K562 (cell line): Measurements from ENCODE around the gene PFN3. TPM values are rescaled to one million over a fixed set of nuclear protein-coding genes. Genes with fewer than 3 reads are reported as not detected.
A peak's percentile ranks its signal among the peaks of the same experiment; 100 is the strongest.

Source experiments
- ATAC-seq: fragments of 200-7000 bp; cut with Tn5 transposase; 3 replicates; pipeline ENCODE4 v1.9.1; 2020; ENCODE audit warnings: moderate library complexity
- BruUV-seq: library from RNA; stranded (reverse); fragments of 400-500 nt; replicated peaks from 2 replicates; lab custom pipeline; 2021; lab: Mats Ljungman, UMichigan
- CTCF ChIA-PET: fragments of 300-600 bp; formaldehyde crosslinking; extraction: SDS; loops from one replicate; lab custom pipeline; 2021; ENCODE audit warnings: low intra/inter-chr PET ratio; lab: Yijun Ruan, JAX
- POLR2A ChIA-PET: fragments of 300-600, 350-650 bp; sonication (Branson Sonifier 250); formaldehyde crosslinking; extraction: SDS; loops from one replicate; lab custom pipeline; 2021; ENCODE audit warnings: antibody characterized with exemption, inconsistent platforms; lab: Yijun Ruan, JAX
- DNase-seq, 4 experiments: peaks; one replicate each; pipeline versions ENCODE4 v3.0.0 to v3.0.0-alpha.2; 2011 to 2018; ENCODE audit warnings: low spot score in 3 of 4, mixed read lengths in 3 of 4; ENCODE audit errors: extremely low read depth in 1 of 4
- FAIRE-seq: peaks from 2 replicates; lab custom pipeline; 2011; peaks lifted over from hg19 to GRCh38; lab: Jason Lieb, UNC
- H2AFZ ChIP-seq: 2 replicates; pipeline ENCODE4 v1.6.0; 2011; ENCODE audit warnings: low read depth, low read length, control low read depth, inconsistent platforms
- H3K27ac ChIP-seq: fragments of 200-600 bp; 3 replicates; pipeline ENCODE4 v1.8.0; 2011; ENCODE audit warnings: low read depth, mild to moderate bottlenecking, control low read depth, inconsistent platforms, low read length, moderate library complexity, mixed read lengths; ENCODE audit errors: extremely low read depth
- H3K27me3 ChIP-seq, 2 experiments: fragments of 300-600 bp in 1 of 2; 2 replicates in 1 of 2; 3 replicates in 1 of 2; pipeline versions ENCODE4 v1.6.0 to v1.8.0; 2011; ENCODE audit warnings: inconsistent platforms in 2 of 2, low read length in 2 of 2, mild to moderate bottlenecking in 1 of 2, mixed read lengths in 1 of 2, moderate library complexity in 1 of 2; ENCODE audit not compliant: control insufficient read depth in 2 of 2, insufficient read depth in 2 of 2
- H3K36me3 ChIP-seq: fragments of 300-600 bp; 3 replicates; pipeline ENCODE4 v1.8.0; 2011; ENCODE audit warnings: mild to moderate bottlenecking, low read length, inconsistent platforms; ENCODE audit not compliant: control insufficient read depth, insufficient read depth
- H3K4me1 ChIP-seq, 2 experiments: fragments of 200-600 bp in 1 of 2; replicated peaks in 1 of 2; 2 replicates in 1 of 2; 3 replicates in 1 of 2; pipeline versions ENCODE4 v1.5.1 to v1.8.0; 2011; ENCODE audit warnings: inconsistent platforms in 2 of 2, low read length in 2 of 2, mild to moderate bottlenecking in 1 of 2, mixed read lengths in 1 of 2, moderate library complexity in 1 of 2; ENCODE audit not compliant: control insufficient read depth in 2 of 2, insufficient read depth in 2 of 2
- H3K4me2 ChIP-seq: 2 replicates; pipeline ENCODE4 v1.6.1; 2011; ENCODE audit warnings: low read length, control low read depth, inconsistent platforms, mixed read lengths; ENCODE audit not compliant: insufficient read depth
- H3K4me3 ChIP-seq: fragments of 200-600 bp; sonication (generic), shearing (Covaris generic); 2 replicates; pipeline ENCODE4 v1.5.1; 2016; ENCODE audit warnings: control low read depth, inconsistent platforms
- H3K79me2 ChIP-seq: fragments of 200-600 bp; 3 replicates; pipeline ENCODE4 v1.8.0; 2011; ENCODE audit warnings: low read length, inconsistent platforms; ENCODE audit not compliant: control insufficient read depth, insufficient read depth
- H3K9ac ChIP-seq, 2 experiments: 2 replicates each; pipeline versions ENCODE4 v1.6.0 to v1.6.1; 2011; ENCODE audit warnings: low read depth in 2 of 2, low read length in 2 of 2, control low read depth in 1 of 2, inconsistent platforms in 1 of 2, mild to moderate bottlenecking in 1 of 2, mixed read lengths in 1 of 2; ENCODE audit not compliant: insufficient read depth in 1 of 2
- H3K9me1 ChIP-seq: one replicate; pipeline ENCODE4 v1.6.0; 2011; ENCODE audit warnings: inconsistent platforms, mild to moderate bottlenecking, low read length, moderate library complexity; ENCODE audit not compliant: control insufficient read depth, insufficient read depth
- H3K9me3 ChIP-seq: replicated peaks from 2 replicates; pipeline ENCODE4 v1.5.1; 2011; ENCODE audit warnings: low read depth, low read length, inconsistent platforms; ENCODE audit not compliant: control insufficient read depth, insufficient read depth
- H4K20me1 ChIP-seq: replicated peaks from 2 replicates; pipeline ENCODE4 v1.6.1; 2011; ENCODE audit warnings: low read length, inconsistent platforms, mixed read lengths; ENCODE audit not compliant: control insufficient read depth, insufficient read depth
- WGBS: fragments of 100-300 bp; shearing (Covaris generic); methylation state at CpG from one replicate; pipeline ENCODE4 v1.1.6; 2016; ENCODE audit warnings: low coverage, mixed read lengths; ENCODE audit not compliant: insufficient coverage; ENCODE audit errors: missing lambda C conversion rate; 5-methylcytosine and 5-hydroxymethylcytosine counted together
- in situ Hi-C: fragments of 300-500 bp; cut with MboI; formaldehyde crosslinking; loops from 4 replicates; pipeline ENCODE4 v1.15.0; 2018; ENCODE audit warnings: inconsistent platforms, mixed read lengths
- intact Hi-C: fragments of 100-400 bp; cut with micrococcal nuclease; formaldehyde crosslinking; loops from 2 replicates; pipeline ENCODE4 v1.14.2; 2022
- polyA plus RNA-seq, 8 experiments: library from polyadenylated mRNA; depleted of rRNA in 4 of 8; stranded (reverse) in 5 of 8; unstranded in 3 of 8; fragments of >200 nt; fragmentation: Nextera tagmentation in 2 of 8; fragmentation: Illumina TruSeq in 1 of 8; extraction: Ambion mirVana in 2 of 8; extraction: Trizol in 1 of 8; gene quantifications; 2 replicates each; pipeline versions ENCODE4 v1.2.1 to v1.2.3, GENCODE V29; 2011 to 2014; ENCODE audit warnings: inconsistent platforms in 1 of 8, missing spikeins in 1 of 8
- total RNA-seq, 7 experiments: library from RNA; depleted of rRNA in 6 of 7; stranded (reverse); fragments of >200 nt in 6 of 7; fragmentation: Illumina TruSeq in 2 of 7; extraction: Trizol in 2 of 7; gene quantifications; 2 replicates each; pipeline versions ENCODE4 v1.2.1 to v1.2.3, GENCODE V29; 2011 to 2021; ENCODE audit warnings: low replicate concordance in 1 of 7
- TF ChIP-seq, protein P1 (sequence below): fragments of 450-650 bp; IDR thresholded peaks from 2 replicates; pipeline ENCODE4 v1.6.1; 2016
- TF ChIP-seq, protein P2 (sequence below), 3 experiments: fragments of 200-800 bp in 1 of 3; fragments of 250-450 bp in 1 of 3; fragments of 450-650 bp in 1 of 3; sonication (Bioruptor Pico) in 1 of 3; sonication (Bioruptor generic) in 1 of 3; formaldehyde crosslinking in 1 of 3; IDR thresholded peaks; 2 replicates each; pipeline versions ENCODE4 v1.6.1 to v1.8.0; 2016 to 2022; ENCODE audit warnings: mild to moderate bottlenecking in 2 of 3, missing genetic modification characterization in 2 of 3, missing compliant biosample characterization in 1 of 3, moderate library complexity in 1 of 3

The PFN3 gene
- total and polyA plus RNA-seq, 9 of the 15 experiments (the other 6 are each of a cell fraction or from before 2014, with no cell fraction given) = not detected

DNA sequence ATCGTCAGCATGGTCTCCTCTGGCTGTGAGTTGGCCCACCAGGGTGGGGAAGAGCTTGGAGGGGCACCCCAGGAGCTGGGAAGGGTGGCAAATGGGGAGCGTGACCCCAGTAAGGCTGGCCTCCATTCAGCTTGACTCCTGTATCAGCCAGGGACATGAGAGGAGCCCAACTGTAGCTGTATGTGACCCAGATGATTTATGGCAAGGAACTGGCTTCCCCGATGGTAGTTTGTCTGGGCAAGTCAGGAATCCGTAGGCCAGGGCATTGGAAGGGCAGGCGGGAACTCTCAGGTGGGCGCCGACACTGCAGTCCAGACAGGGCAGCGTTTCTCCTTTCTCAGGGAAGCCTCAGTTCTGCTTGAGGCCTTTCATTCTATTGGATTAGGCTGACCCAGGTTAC, 13.9 kb downstream of the PFN3 start:
- Histone ChIP-seq H3K4me3 (no peak overlapping the region), H3K27ac (no peak overlapping the region), H3K9me3 (no peaks in the 10 kb centered on the region), H3K9me1 (no peaks in the 10 kb centered on the region), H3K36me3 (no peaks in the 10 kb centered on the region), H3K4me2 (no peak overlapping the region), H3K79me2 (no peaks in the 10 kb centered on the region), H4K20me1 (no peaks in the 10 kb centered on the region), H3K4me1 (peaks cover 7 to 22% of the 10 kb centered on the region in 2 experiments; a peak in 3 of 5 replicates), H2AFZ (no peak overlapping the region), H3K27me3 (peaks cover 0 to 12% of the 10 kb centered on the region in 2 experiments; a peak in 2 of 5 replicates), H3K9ac (peak overlapping the region in 1 of 2 experiments; percentile 29; a peak in 1 of 4 replicates)
- in situ Hi-C loops = no loop called here
- intact Hi-C loops = no loop called here
- CTCF ChIA-PET = no interaction called here
- 48% methylated on average over 8 of the region's 8 CpGs for WGBS
- no TSS peak for BruUV-seq
- TF ChIP-seq, protein P1, sequence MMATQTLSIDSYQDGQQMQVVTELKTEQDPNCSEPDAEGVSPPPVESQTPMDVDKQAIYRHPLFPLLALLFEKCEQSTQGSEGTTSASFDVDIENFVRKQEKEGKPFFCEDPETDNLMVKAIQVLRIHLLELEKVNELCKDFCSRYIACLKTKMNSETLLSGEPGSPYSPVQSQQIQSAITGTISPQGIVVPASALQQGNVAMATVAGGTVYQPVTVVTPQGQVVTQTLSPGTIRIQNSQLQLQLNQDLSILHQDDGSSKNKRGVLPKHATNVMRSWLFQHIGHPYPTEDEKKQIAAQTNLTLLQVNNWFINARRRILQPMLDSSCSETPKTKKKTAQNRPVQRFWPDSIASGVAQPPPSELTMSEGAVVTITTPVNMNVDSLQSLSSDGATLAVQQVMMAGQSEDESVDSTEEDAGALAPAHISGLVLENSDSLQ = 0 out of 2 replicates have a peak, but pooled peaks have one; percentile 5
- TF ChIP-seq, protein P2, sequence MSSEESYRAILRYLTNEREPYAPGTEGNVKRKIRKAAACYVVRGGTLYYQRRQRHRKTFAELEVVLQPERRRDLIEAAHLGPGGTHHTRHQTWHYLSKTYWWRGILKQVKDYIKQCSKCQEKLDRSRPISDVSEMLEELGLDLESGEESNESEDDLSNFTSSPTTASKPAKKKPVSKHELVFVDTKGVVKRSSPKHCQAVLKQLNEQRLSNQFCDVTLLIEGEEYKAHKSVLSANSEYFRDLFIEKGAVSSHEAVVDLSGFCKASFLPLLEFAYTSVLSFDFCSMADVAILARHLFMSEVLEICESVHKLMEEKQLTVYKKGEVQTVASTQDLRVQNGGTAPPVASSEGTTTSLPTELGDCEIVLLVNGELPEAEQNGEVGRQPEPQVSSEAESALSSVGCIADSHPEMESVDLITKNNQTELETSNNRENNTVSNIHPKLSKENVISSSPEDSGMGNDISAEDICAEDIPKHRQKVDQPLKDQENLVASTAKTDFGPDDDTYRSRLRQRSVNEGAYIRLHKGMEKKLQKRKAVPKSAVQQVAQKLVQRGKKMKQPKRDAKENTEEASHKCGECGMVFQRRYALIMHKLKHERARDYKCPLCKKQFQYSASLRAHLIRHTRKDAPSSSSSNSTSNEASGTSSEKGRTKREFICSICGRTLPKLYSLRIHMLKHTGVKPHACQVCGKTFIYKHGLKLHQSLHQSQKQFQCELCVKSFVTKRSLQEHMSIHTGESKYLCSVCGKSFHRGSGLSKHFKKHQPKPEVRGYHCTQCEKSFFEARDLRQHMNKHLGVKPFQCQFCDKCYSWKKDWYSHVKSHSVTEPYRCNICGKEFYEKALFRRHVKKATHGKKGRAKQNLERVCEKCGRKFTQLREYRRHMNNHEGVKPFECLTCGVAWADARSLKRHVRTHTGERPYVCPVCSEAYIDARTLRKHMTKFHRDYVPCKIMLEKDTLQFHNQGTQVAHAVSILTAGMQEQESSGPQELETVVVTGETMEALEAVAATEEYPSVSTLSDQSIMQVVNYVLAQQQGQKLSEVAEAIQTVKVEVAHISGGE (CRISPR knock-in tag; IDR thresholded peaks at IDR 0.05) = no peak
- FAIRE-seq (no peak), DNase-seq (no peak), ATAC-seq (no peak)
- POLR2A ChIA-PET = interaction anchor here (0.6 to 1.1 kb wide), 5 partner anchors 14 to 69 kb away, joined by 3 to 5 read pairs (median 3); no protein-coding TSS in a partner anchor
